ENCODE results near the gene REV3L.
"Not testable (repeated sequence)": the region's sequence is repeated elsewhere in the genome, so short reads cannot be mapped to it uniquely, and the experiment has no call there.

REV3L gene

GRCh38 chr6:111361648-111362047 is 121.4 kb downstream of the REV3L start:
- H3K4me1 Mint-ChIP-seq (ENCODE audit: low read depth): no peaks in the 10 kb centered on the region
- peaks cover 44% of the 10 kb centered on the region for H3K36me3 Mint-ChIP-seq (ENCODE audit: low read depth)
- DNase-seq: no peak
- H3K27ac Mint-ChIP-seq: no peak overlapping the region
- no peaks in the 10 kb centered on the region for H3K9me3 Mint-ChIP-seq
- no peaks in the 10 kb centered on the region for H3K27me3 Mint-ChIP-seq
- H3K4me3 Mint-ChIP-seq: no peak overlapping the region

- H3K4me3 Mint-ChIP-seq: no peak overlapping the region
- H3K36me3 Mint-ChIP-seq (ENCODE audit: low read depth): peaks cover 65% of the 10 kb centered on the region
- DNase-seq: no peak
- H3K27ac Mint-ChIP-seq: no peak overlapping the region
- H3K27me3 Mint-ChIP-seq: no peaks in the 10 kb centered on the region
- H3K4me1 Mint-ChIP-seq (ENCODE audit: low read depth): no peaks in the 10 kb centered on the region
- H3K9me3 Mint-ChIP-seq: no peaks in the 10 kb centered on the region
Measured at GRCh38 chr6:111358454-111358853, 124.6 kb downstream of the REV3L start.

- Mint-ChIP-seq H3K9me3 (no peaks in the 10 kb centered on the region), H3K27ac (no peak overlapping the region)
- no peak for DNase-seq
Measured at GRCh38 chr6:111357705-111358104, 125.3 kb downstream of the REV3L start.

GRCh38 chr6:111356551-111356950 is 126.5 kb downstream of the REV3L start:
- peaks cover 75% of the 10 kb centered on the region for H3K36me3 Mint-ChIP-seq (ENCODE audit: low read depth)
- H3K27me3 Mint-ChIP-seq: no peaks in the 10 kb centered on the region
- no peaks in the 10 kb centered on the region for H3K9me3 Mint-ChIP-seq
- H3K4me1 Mint-ChIP-seq (ENCODE audit: low read depth): no peaks in the 10 kb centered on the region
- DNase-seq: no peak
- H3K4me3 Mint-ChIP-seq: no peak overlapping the region
- no peak overlapping the region for H3K27ac Mint-ChIP-seq

More at GRCh38 chr6:111357705-111358104, 125.3 kb downstream of the REV3L start:
- Mint-ChIP-seq H3K4me1 (ENCODE audit: low read depth) (no peaks in the 10 kb centered on the region), H3K4me3 (no peak overlapping the region), H3K36me3 (ENCODE audit: low read depth) (peaks cover 65% of the 10 kb centered on the region), H3K27me3 (no peaks in the 10 kb centered on the region)

GRCh38 chr6:111354758-111355555 is 128.1 kb downstream of the REV3L start:
- Mint-ChIP-seq H3K27me3 (no peaks in the 10 kb centered on the region), H3K9me3 (no peaks in the 10 kb centered on the region), H3K4me1 (ENCODE audit: low read depth) (no peaks in the 10 kb centered on the region), H3K27ac (no peak overlapping the region), H3K4me3 (no peak overlapping the region), H3K36me3 (ENCODE audit: low read depth) (peaks cover 82% of the 10 kb centered on the region)
- DNase-seq: no peak

GRCh38 chr6:111353912-111354462 is 129.0 kb downstream of the REV3L start:
- Mint-ChIP-seq H3K4me1 (ENCODE audit: low read depth) (no peaks in the 10 kb centered on the region), H3K9me3 (no peaks in the 10 kb centered on the region), H3K27me3 (no peaks in the 10 kb centered on the region), H3K36me3 (ENCODE audit: low read depth) (peaks cover 84% of the 10 kb centered on the region), H3K27ac (no peak overlapping the region), H3K4me3 (no peak overlapping the region)
- DNase-seq: no peak

- Mint-ChIP-seq H3K4me3 (no peak overlapping the region), H3K9me3 (no peaks in the 10 kb centered on the region), H3K4me1 (ENCODE audit: low read depth) (peaks cover 3% of the 10 kb centered on the region), H3K27me3 (no peaks in the 10 kb centered on the region), H3K27ac (no peak overlapping the region), H3K36me3 (ENCODE audit: low read depth) (peaks cover 75% of the 10 kb centered on the region)
- no peak for DNase-seq
Measured at GRCh38 chr6:111347589-111347988, 135.4 kb downstream of the REV3L start.

GRCh38 chr6:111342913-111343312 is 140.1 kb downstream of the REV3L start:
- no peak overlapping the region for H3K4me3 Mint-ChIP-seq
- H3K4me1 Mint-ChIP-seq (ENCODE audit: low read depth): peaks cover 25% of the 10 kb centered on the region
- peaks cover 62% of the 10 kb centered on the region for H3K36me3 Mint-ChIP-seq (ENCODE audit: low read depth)
- H3K27me3 Mint-ChIP-seq: no peaks in the 10 kb centered on the region
- no peaks in the 10 kb centered on the region for H3K9me3 Mint-ChIP-seq
- H3K27ac Mint-ChIP-seq: peak overlapping the region; percentile 77
- DNase-seq: no peak

- DNase-seq: no peak
- peaks cover 27% of the 10 kb centered on the region for H3K4me1 Mint-ChIP-seq (ENCODE audit: low read depth)
- peaks cover 54% of the 10 kb centered on the region for H3K36me3 Mint-ChIP-seq (ENCODE audit: low read depth)
- H3K9me3 Mint-ChIP-seq: no peaks in the 10 kb centered on the region
- H3K27me3 Mint-ChIP-seq: no peaks in the 10 kb centered on the region
- H3K4me3 Mint-ChIP-seq: no peak overlapping the region
- peak overlapping the region; percentile 40 for H3K27ac Mint-ChIP-seq
Measured at GRCh38 chr6:111339294-111339693, 143.7 kb downstream of the REV3L start.

- H3K36me3 Mint-ChIP-seq (ENCODE audit: low read depth): peaks cover 53% of the 10 kb centered on the region
- DNase-seq: no peak
- H3K27ac Mint-ChIP-seq: peak overlapping the region; percentile 40
- H3K4me1 Mint-ChIP-seq (ENCODE audit: low read depth): peaks cover 27% of the 10 kb centered on the region
- no peak overlapping the region for H3K4me3 Mint-ChIP-seq
- no peaks in the 10 kb centered on the region for H3K27me3 Mint-ChIP-seq
- no peaks in the 10 kb centered on the region for H3K9me3 Mint-ChIP-seq
Measured at GRCh38 chr6:111338843-111339242, 144.2 kb downstream of the REV3L start.

GRCh38 chr6:111337829-111338236 is 145.2 kb downstream of the REV3L start:
- H3K9me3 Mint-ChIP-seq: no peaks in the 10 kb centered on the region
- no peak for DNase-seq
- no peaks in the 10 kb centered on the region for H3K27me3 Mint-ChIP-seq
- H3K4me1 Mint-ChIP-seq (ENCODE audit: low read depth): peaks cover 26% of the 10 kb centered on the region
- H3K4me3 Mint-ChIP-seq: no peak overlapping the region
- H3K36me3 Mint-ChIP-seq (ENCODE audit: low read depth): peaks cover 55% of the 10 kb centered on the region
- no peak overlapping the region for H3K27ac Mint-ChIP-seq

GRCh38 chr6:111329882-111330633 is 153.0 kb downstream of the REV3L start:
- no peak overlapping the region for H3K4me3 Mint-ChIP-seq
- no peak for DNase-seq
- H3K9me3 Mint-ChIP-seq: no peaks in the 10 kb centered on the region
- no peaks in the 10 kb centered on the region for H3K27me3 Mint-ChIP-seq
- H3K36me3 Mint-ChIP-seq (ENCODE audit: low read depth): peaks cover 74% of the 10 kb centered on the region
- no peak overlapping the region for H3K27ac Mint-ChIP-seq
- peaks cover 5% of the 10 kb centered on the region for H3K4me1 Mint-ChIP-seq (ENCODE audit: low read depth)

GRCh38 chr6:111326563-111326962 is 156.5 kb downstream of the REV3L start:
- H3K9me3 Mint-ChIP-seq: no peaks in the 10 kb centered on the region
- H3K4me1 Mint-ChIP-seq (ENCODE audit: low read depth): peaks cover 5% of the 10 kb centered on the region
- no peak for DNase-seq
- H3K27ac Mint-ChIP-seq: no peak overlapping the region
- H3K4me3 Mint-ChIP-seq: no peak overlapping the region
- no peaks in the 10 kb centered on the region for H3K27me3 Mint-ChIP-seq
- peaks cover 77% of the 10 kb centered on the region for H3K36me3 Mint-ChIP-seq (ENCODE audit: low read depth)

- H3K36me3 Mint-ChIP-seq (ENCODE audit: low read depth): peaks cover 63% of the 10 kb centered on the region
- no peak overlapping the region for H3K27ac Mint-ChIP-seq
- no peaks in the 10 kb centered on the region for H3K9me3 Mint-ChIP-seq
- DNase-seq: no peak
- no peak overlapping the region for H3K4me3 Mint-ChIP-seq
- H3K27me3 Mint-ChIP-seq: no peaks in the 10 kb centered on the region
- H3K4me1 Mint-ChIP-seq (ENCODE audit: low read depth): no peaks in the 10 kb centered on the region
Measured at GRCh38 chr6:111322145-111322544, 160.9 kb downstream of the REV3L start.

GRCh38 chr6:111307950-111308349 is 175.1 kb downstream of the REV3L start:
- H3K4me1 Mint-ChIP-seq (ENCODE audit: low read depth); DNase-seq; H3K27me3 Mint-ChIP-seq; H3K9me3 Mint-ChIP-seq; H3K4me3 Mint-ChIP-seq; H3K27ac Mint-ChIP-seq: not testable (repeated sequence)
- H3K36me3 Mint-ChIP-seq (ENCODE audit: low read depth): peaks cover 82% of the 10 kb centered on the region

Data from activated T-cell treated with anti-CD3 and anti-CD28 coated beads, Interleukin-2, amount 50 U/mL, for 24 hours (primary cell).